GM19193 (cell line): ENCODE measurements around the gene SUGCT.

Source experiments
- POLR2A ChIP-seq: IDR thresholded peaks from 4 replicates; pipeline ENCODE4 v1.6.1; 2011; ENCODE audit not compliant: insufficient read depth, insufficient read length; ENCODE audit errors: extremely low read depth

The SUGCT gene

GRCh38 chr7:40757109-40757508, 622.3 kb downstream of the SUGCT start:
- no peak for TF ChIP-seq POLR2A

DNA sequence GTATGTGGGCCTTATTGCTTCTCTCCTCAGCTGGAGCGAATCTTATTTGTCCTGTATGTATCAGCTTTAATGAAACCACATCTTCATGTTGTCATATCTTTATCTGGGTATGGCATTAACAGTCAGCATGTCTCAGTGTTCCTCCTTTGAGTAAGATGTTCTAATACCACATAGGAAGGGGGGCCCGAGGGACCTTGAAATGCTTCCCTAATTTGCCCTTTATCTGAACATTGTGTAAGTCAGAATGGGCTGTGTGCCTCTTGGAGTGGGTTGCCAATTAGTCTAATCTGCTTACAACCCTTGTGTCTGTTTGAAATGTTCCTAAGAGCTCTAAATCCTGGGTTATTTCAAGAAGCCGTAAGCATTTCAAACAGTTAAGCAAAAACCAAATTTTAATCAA, 623.8 kb downstream of the SUGCT start:
- no peak for TF ChIP-seq POLR2A

DNA sequence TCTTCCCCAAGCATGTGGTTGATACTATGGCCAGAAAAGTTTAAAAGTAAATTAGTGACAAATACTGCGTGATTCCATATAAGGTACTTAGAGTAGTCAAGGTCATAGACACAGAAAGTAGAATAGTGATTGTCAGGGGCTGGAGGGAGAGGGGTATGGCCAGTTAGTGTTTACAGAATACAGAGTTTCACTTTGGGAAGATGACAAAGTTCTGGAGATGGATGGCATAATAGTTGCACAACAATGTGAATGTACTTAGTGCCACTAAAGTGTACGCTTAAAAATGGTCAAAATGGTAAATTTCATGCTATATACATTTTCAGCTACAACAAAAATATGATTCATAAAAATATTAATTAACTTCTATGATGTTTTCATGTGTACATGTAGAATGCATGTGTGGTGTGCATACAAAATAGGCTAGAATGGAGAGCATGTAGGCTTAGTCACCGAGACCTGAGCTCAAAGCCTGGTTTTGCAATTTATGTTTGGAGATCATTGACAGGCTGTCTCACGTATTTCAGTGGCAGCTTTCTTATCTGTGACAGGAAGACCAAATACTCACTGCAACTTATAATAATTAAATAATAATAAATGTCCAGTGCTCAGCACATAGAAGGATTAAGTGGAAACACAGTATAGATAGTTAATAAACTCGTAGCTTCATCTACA, 625.6 kb downstream of the SUGCT start:
- no peak for TF ChIP-seq POLR2A

DNA sequence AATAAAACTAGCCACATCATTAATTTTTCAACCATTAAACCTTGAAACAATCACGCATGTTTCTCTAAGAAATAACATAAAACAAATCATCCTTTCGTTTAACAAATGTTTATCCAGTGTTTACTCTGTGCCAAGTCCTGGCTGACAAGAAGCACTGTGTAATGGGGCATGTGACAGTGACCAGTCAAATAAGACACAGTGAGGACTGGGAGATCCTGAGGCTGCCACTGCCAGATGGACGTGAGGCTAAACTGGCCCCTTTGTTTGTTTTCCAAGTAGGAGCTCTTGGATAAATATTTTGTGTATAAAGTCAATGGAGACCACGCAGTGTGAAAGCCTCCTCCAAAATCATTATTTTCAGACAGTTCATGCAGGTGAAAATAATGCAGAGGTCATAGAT, 626.2 kb downstream of the SUGCT start:
- TF ChIP-seq POLR2A = no peak

DNA sequence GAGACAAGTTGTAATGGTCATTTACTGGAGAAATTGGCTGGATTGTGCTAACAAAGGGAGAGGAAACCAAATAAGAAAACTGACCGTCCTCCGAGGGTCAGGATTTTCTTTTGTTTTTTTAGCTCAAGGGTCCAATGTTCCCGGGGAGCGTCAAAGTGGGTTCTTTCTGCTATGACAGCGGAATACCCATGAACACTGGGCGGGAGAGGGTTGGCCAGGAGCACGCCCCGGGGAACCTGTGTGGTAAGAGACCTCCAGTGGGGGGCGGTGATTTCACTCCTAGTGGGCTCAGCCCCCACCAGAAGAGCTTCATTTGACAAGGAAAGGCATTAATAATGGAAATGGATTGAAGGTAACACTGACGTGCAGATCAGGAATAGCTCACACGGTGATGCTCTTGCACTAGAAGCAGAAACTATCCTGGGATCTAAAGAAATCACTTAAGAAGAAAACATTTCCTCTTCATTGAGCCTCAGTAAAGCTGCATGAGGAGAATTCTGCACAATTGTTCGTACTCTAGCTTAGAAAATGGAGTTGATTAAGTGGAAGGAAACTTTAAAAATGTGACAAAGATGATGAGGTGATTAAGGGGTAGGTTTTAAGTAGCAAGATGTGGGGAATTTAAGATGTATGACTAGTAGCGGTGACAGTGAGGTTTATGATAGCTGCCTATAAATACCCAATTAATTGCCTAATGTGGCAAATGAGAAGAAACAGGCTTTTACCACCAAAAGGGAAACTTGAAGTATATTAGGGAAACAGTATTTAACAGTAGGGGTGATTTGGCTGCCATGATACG, 627.2 kb downstream of the SUGCT start:
- TF ChIP-seq POLR2A = no peak

GRCh38 chr7:40763319-40764287, 628.8 kb downstream of the SUGCT start:
- no peak for TF ChIP-seq POLR2A

GRCh38 chr7:40765639-40766038, 630.8 kb downstream of the SUGCT start:
- TF ChIP-seq POLR2A = no peak

DNA sequence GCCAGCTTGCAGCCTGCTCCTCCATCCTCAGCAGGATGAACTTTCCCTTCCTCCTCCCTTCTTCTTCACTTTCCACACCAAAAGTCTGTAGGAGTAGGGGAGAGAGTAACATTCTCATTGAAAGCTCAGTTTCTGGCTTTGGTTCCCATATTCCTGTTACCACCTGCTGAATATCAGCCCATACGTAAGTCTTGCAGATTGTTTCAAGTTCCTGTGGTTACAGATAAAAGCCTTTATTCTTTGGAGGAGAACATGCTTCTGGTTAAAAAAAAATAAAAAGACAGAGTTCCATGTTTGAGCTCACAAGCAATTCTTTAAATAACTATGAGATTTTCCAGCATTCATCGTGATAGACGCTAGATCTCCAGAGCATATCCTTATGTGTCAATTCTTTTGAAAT, 637.3 kb downstream of the SUGCT start:
- TF ChIP-seq POLR2A = no peak

GRCh38 chr7:40773656-40774055, 638.9 kb downstream of the SUGCT start:
- no peak for TF ChIP-seq POLR2A

DNA sequence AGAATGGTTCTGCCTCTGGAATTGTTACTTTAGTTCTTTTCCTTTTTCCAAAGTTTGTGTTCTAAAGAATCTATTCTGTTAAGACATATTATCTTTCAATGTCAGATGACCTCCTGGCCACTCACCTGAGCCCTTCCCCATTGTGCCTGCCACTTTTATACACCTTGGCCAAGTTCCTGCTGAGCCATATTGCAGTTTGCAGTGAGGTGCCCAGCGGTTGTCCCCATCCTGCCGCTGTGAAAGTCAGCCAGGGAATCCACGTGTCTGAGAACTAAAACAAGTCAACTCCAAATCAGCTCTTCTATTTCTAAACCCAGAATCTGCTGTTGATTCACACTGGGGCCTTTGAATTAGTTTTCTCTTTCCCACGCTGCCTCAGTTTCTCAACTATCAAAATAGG, 641.1 kb downstream of the SUGCT start:
- TF ChIP-seq POLR2A = no peak

- TF ChIP-seq POLR2A = no peak
Observed at GRCh38 chr7:40777730-40778312, 643.0 kb downstream of the SUGCT start.

- TF ChIP-seq POLR2A = no peak
Observed at GRCh38 chr7:40780460-40780859, 645.7 kb downstream of the SUGCT start.

DNA sequence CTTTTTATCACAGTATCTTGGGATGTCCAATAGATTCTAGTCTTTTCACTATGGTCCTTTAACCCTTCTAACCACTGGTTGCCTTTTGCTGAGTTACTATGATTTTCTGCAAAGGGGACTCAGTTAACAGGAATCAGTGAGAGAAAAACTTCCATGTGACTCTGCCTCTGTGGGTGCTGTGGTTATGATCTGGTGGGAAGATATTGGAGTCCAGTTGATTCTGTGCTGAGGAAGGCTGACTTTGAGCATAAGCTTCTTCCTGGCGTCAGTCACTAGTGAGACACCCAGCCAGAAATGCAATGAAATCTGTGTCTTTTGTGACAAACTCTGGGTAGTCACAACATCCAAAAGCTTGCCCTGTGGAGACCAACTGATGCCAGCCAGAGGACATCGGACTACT, 648.0 kb downstream of the SUGCT start:
- no peak for TF ChIP-seq POLR2A

DNA sequence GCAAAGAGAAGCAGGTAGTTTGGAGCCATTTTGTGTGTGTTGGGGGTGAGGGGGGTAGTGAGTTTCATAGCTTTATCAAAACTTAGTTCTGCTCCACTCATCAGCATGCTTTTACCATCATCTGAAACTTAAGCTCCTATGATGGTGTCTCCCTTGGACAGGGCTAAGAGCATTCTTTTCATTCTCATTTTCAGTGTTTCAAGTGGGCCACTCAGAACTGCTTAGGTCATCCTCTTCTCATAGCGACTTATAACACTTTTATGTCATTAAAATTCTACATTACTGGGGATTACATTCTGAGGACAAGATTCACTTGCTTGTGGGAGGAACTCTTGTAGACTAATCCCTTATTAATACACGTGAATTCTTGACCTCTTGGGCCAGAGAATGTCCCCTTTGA, 649.4 kb downstream of the SUGCT start:
- TF ChIP-seq POLR2A = no peak

- no peak for TF ChIP-seq POLR2A
Observed at GRCh38 chr7:40786909-40787308, 652.1 kb downstream of the SUGCT start.
